Inflammatory macrophage treated with lipopolysaccharide for 1 hour (primary cell): Measurements from ENCODE around the gene TRIM74.
"Not testable (repeated sequence)": the region's sequence is repeated elsewhere in the genome, so short reads cannot be mapped to it uniquely, and the experiment has no call there.

Experiments used
- DNase-seq, 2 donors: peaks; one replicate each; pipeline ENCODE4 v3.0.0-alpha.2; 2020 to 2022

Gene TRIM74

GRCh38 chr7:72954563-72955198 is 14.6 kb downstream of the TRIM74 start:
- not testable (repeated sequence) for DNase-seq

GRCh38 chr7:72953901-72954562 is 15.2 kb downstream of the TRIM74 start:
- not testable (repeated sequence) for DNase-seq

DNA sequence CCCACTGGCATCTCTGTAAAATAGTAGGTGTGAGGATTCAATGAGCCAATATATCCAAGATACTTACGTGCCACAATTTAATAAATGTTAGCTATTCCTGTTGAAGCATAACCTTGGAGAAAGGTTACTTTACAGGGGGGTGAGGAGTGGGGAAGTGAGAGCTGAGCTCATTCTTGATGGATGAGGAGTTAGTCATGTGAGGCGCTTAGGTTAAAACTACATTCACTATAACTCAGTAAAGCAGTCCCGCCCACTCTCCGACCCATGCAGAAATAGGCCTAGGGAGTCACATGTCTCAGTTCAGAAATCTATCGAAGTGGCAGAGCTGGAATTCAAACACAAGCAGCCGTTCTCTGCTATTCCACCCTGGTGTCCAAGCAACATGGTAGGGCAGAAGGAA is 18.8 kb downstream of the TRIM74 start:
- DNase-seq = not testable (repeated sequence)

- DNase-seq = not testable (repeated sequence)
Observed at GRCh38 chr7:72949686-72950085, 19.6 kb downstream of the TRIM74 start.

- DNase-seq = not testable (repeated sequence)
Observed at GRCh38 chr7:72949276-72949675, 20.0 kb downstream of the TRIM74 start.

DNA sequence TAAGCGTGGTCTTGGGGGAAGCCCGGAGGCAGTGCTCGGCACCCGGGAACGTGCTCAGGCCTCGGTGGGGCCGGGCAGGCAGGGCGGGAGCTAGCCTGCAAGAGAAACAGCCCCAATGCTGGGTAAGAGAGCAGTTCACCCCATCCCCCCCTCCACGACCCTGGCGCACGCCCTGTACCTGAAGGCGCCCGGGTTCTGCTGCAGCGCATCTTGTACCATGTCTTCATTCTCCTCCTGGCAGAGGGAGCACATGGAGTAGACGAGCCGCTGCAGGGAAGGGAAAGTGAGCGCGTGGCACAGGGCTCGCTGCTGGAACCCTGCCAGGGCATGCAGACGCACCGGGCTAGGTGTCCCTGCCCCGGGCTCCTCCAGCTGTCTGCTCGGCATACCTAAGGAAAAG is 20.6 kb downstream of the TRIM74 start:
- DNase-seq = not testable (repeated sequence)

DNA sequence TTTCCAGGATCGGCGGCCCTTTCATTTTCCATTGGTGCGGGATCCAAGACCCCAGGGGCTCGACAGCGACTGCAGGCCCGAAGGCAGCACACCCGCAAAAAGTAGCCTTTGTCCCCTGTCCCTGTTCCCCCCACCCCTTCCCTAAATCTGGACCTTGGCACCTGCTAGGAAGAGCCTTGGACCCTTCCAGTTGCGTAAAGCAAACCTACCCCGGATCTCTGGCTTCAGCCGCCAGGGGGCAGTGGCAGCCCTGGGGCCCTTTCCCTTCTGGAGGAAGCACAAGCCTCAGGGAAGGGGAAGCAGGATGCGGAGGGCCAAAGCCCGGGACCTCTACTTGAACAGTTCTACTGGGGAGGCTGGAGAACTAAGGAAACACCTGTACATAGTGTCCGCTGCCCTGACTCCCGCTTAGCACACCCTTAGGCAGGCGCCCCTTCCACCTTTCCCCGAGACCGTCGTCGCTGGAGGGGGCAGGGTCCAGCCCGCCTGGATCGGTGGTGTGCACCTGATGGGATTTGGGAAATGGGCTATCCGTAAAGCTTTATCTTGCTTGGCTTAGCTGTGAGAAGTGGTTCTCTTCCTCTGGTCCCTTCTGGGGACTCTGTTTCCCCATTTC is 23.0 kb downstream of the TRIM74 start:
- DNase-seq = not testable (repeated sequence)

GRCh38 chr7:72945597-72945996 is 23.7 kb downstream of the TRIM74 start:
- DNase-seq = not testable (repeated sequence)

GRCh38 chr7:72944937-72945336 is 24.3 kb downstream of the TRIM74 start:
- not testable (repeated sequence) for DNase-seq

- not testable (repeated sequence) for DNase-seq
Observed at GRCh38 chr7:72942956-72943355, 26.3 kb downstream of the TRIM74 start.

DNA sequence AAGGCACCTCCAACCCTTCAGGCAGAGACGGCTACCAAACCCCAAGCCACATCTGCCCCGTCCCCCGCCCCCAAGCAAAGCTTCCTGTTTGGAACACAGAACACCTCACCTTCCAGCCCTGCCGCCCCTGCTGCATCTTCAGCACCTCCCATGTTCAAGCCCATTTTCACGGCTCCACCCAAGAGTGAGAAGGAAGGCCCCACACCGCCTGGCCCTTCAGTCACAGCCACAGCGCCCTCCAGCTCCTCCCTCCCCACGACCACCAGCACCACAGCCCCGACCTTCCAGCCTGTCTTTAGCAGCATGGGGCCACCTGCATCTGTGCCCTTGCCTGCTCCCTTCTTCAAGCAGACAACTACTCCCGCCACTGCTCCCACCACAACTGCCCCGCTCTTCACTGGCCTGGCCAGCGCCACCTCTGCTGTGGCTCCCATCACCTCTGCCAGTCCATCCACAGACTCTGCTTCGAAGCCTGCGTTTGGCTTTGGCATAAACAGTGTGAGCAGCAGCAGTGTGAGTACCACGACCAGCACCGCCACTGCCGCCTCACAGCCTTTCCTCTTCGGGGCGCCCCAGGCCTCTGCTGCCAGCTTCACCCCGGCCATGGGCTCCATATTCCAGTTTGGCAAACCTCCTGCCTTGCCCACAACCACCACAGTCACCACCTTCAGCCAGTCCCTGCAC is 27.1 kb downstream of the TRIM74 start:
- not testable (repeated sequence) for DNase-seq

GRCh38 chr7:72928216-72928615 is 41.0 kb downstream of the TRIM74 start:
- DNase-seq = not testable (repeated sequence)

DNA sequence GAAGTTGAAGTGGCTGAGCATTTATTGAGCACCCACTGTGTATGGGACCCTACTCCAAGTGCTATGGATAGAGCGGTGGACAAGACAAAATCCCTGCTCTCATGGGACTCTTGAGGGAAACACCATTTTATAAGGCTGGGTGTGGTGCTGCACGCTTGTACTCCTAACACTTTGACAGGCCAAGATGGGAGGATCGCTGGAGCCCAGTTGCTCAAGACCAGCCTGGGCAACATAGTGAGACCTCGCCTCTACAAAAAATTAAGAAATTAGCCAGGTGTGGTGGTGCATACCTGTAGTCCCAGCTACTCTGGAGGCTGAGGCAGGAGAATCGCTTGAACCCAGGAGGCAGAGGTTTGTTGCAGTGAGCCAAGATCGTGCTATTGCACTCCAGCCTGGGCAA is 41.5 kb downstream of the TRIM74 start:
- not testable (repeated sequence) for DNase-seq

DNA sequence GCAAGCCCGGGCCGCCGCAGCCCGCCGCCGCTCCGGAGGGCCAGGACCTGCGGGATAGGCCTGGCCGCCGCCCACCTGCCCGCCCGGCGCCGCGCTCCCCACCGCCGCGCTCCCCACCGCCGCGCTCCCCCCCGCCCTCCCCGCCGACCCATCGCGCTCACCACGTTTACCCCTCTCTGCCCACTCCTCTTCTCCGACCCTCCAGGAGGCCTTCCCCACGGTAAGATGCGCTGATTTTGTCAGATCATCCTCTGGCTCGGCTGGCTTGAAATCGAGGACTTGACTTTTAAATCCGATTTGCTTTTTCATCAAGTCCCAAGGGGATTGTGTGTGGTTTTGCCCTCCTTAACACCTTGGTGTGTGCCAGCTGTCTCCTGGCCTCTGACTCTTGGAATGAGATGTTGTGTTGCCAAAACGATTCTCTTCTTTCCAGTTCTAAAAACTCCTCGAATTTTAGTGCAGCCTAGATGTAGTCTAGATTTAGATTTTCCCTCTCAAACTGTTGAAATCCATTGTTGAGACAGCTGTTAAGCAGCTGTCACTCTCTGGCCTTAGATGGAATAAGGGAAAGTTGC is 43.6 kb downstream of the TRIM74 start:
- DNase-seq = no peak

- DNase-seq = peak; percentile 78 to 91
Observed at GRCh38 chr7:72924733-72925545, 44.3 kb downstream of the TRIM74 start, which contains the start of gene POM121. Gene POM121, plus strand, starts transcription at chr7:72925095. Its CDS starts 27 bp downstream, at chr7:72925122.

DNA sequence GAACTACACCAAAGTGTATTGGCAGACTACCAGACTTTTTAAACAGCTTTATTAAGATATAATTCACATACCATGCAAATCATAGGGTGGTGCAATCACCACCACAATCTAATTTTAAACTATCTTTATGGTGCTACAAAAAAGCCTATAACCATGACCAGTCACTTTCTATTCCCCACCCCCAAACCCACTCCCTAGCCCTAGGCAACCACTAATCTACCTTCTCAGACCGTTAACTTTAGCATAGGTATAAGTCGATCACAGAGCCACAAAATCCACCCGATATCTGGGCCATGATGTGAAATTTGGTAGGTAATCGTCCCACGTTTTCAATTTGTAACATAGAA is 44.9 kb downstream of the TRIM74 start:
- DNase-seq = no peak

- no peak for DNase-seq
Observed at GRCh38 chr7:72919256-72919775, 50.0 kb downstream of the TRIM74 start.

GRCh38 chr7:72914756-72915525 is 54.3 kb downstream of the TRIM74 start:
- DNase-seq = peak; percentile 40 to 71

DNA sequence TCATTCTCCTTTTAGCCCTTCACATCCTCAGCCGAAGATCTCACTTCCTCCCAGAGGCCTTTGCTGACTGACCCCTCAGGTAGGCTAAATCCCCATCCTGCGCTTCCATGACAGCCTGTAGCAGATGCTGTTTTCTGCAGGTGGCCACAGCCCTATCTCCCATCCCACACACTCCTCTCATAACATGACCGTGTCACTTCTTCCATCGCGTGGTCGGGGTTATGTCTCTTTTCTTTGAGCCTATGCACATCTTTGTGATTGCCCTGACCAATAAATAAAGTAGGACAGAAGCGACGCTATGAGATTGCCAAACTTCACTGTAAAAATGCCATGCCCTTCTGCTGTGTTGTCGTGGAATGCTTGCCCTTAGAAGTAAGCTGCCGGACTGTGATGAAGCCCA is 55.5 kb downstream of the TRIM74 start:
- DNase-seq = not testable (repeated sequence)

GRCh38 chr7:72911395-72911794 is 57.9 kb downstream of the TRIM74 start:
- peak in 1 of 2 donors; percentile 22 for DNase-seq
